Activated CD4-positive, alpha-beta memory T cell treated with anti-CD3 and anti-CD28 coated beads, Interleukin-2, amount 10 ng/mL, durations not matched to agents 7 days and 5 days (primary cell): ENCODE measurements around the gene EPN3. TPM values are rescaled to one million over a fixed set of nuclear protein-coding genes. Genes with fewer than 3 reads are reported as not detected.

ENCODE experiments used
- CTCF ChIA-PET: fragments of 350-600 bp; sonication (Branson Sonifier 250); formaldehyde crosslinking; loops from one replicate; lab custom pipeline; 2021; ENCODE audit warnings: antibody characterized with exemption, inconsistent platforms; lab: Charles Lee
- POLR2A ChIA-PET: fragments of 350-600 bp; sonication (Branson Sonifier 250); formaldehyde crosslinking; loops from one replicate; lab custom pipeline; 2021; ENCODE audit warnings: antibody characterized with exemption; lab: Charles Lee
- DNase-seq: peaks from one replicate; pipeline ENCODE4 v3.0.0-alpha.2; 2020
- H3K27ac Mint-ChIP-seq: one replicate; pipeline ENCODE4 v1.8.0; 2021; ENCODE audit warnings: mild to moderate bottlenecking, mixed read lengths
- H3K27me3 Mint-ChIP-seq: one replicate; pipeline ENCODE4 v1.8.0; 2021; ENCODE audit warnings: mixed read lengths
- H3K36me3 Mint-ChIP-seq: one replicate; pipeline ENCODE4 v1.8.0; 2021; ENCODE audit warnings: low read depth, mixed read lengths
- H3K4me1 Mint-ChIP-seq: one replicate; pipeline ENCODE4 v1.8.0; 2021; ENCODE audit warnings: mixed read lengths
- H3K4me3 Mint-ChIP-seq: one replicate; pipeline ENCODE4 v1.8.0; 2021; ENCODE audit warnings: mild to moderate bottlenecking, mixed read lengths
- H3K9me3 Mint-ChIP-seq: one replicate; pipeline ENCODE4 v1.8.0; 2021; ENCODE audit warnings: mixed read lengths
- total RNA-seq, 2 experiments: library from RNA; stranded (reverse); gene quantifications; one replicate each; pipeline ENCODE4 v1.2.3, GENCODE V29; 2021

Gene EPN3
- total RNA-seq, 2 experiments from 2014 or later, result not detected

DNA sequence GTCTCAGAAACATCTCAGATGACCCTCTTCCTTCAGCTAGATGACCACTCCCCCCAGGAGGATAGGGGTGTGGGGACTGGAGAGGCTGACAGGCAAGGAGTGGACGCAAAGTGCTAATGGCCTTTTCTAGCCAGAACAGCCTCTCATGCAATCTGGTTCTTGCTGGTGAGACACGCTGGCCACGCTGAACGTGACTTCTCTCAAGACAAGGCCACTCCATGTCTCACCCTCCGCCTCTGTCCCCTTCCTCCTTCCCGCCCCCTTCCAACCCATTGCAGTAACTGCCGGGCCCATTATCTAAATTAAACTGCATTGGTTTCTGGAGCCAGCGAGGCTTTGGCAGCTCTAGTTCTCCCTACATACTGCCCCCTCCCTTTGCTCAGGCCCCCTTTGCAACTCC, 37.5 kb downstream of the EPN3 start:
- no peak for DNase-seq
- ChIA-PET CTCF (interaction anchor here (0.5 kb wide), 1 partner anchor 210 kb away, joined by 3 read pairs; no protein-coding TSS in a partner anchor), POLR2A (no interaction called here)
- Mint-ChIP-seq H3K4me3 (no peak overlapping the region), H3K4me1 (peaks cover under 1% of the 10 kb centered on the region), H3K36me3 (no peaks in the 10 kb centered on the region), H3K27ac (no peak overlapping the region), H3K27me3 (peaks cover 27% of the 10 kb centered on the region), H3K9me3 (no peaks in the 10 kb centered on the region)

DNA sequence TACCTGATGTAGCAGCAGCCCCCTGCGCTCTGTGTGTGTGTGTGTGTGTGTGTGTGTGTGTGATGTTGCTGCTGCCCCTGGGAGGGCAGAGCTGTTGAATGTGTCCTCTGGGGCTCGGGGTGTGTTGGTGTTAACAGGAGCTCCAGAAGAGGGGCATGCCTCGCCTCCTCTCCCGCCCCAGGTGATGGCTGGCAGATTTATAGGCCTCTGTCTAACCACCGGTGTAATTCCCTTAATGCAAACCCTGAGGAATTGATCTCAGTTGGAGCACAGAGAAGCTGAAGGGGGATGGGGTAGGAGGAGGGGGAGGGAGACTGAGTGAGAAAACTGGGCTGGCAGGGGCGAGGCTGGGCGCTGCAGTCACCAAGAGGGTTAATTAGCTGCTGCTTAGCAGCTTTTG, 38.0 kb downstream of the EPN3 start:
- Mint-ChIP-seq H3K36me3 (no peaks in the 10 kb centered on the region), H3K4me1 (no peaks in the 10 kb centered on the region), H3K4me3 (no peak overlapping the region), H3K27me3 (peaks cover 23% of the 10 kb centered on the region), H3K9me3 (no peaks in the 10 kb centered on the region), H3K27ac (no peak overlapping the region)
- no peak for DNase-seq
- POLR2A ChIA-PET, result no interaction called here
- CTCF ChIA-PET, result interaction anchor here (0.5 kb wide), 1 partner anchor 209 kb away, joined by 3 read pairs; no protein-coding TSS in a partner anchor

DNA sequence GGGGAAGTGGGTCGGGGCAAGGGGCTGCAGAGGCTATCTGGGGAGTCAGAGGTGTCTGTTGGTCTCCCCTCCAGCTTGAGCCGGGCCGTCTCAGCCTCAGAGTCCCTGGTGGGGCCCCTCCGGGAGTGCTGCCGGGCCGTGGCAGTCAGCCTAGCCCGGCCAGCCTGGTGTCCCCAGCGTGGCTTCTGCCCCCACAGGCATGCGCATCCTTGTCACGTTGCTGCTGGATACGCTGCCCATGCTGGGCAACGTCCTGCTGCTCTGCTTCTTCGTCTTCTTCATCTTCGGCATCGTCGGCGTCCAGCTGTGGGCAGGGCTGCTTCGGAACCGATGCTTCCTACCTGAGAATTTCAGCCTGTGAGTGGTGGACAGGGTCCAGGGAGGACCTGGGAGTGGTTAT, 39.1 kb downstream of the EPN3 start:
- Mint-ChIP-seq H3K27ac (no peak overlapping the region), H3K36me3 (no peaks in the 10 kb centered on the region), H3K4me1 (no peaks in the 10 kb centered on the region), H3K4me3 (no peak overlapping the region), H3K9me3 (no peaks in the 10 kb centered on the region), H3K27me3 (peaks cover 15% of the 10 kb centered on the region)
- CTCF ChIA-PET, result no interaction called here
- DNase-seq, result no peak
- POLR2A ChIA-PET, result no interaction called here

DNA sequence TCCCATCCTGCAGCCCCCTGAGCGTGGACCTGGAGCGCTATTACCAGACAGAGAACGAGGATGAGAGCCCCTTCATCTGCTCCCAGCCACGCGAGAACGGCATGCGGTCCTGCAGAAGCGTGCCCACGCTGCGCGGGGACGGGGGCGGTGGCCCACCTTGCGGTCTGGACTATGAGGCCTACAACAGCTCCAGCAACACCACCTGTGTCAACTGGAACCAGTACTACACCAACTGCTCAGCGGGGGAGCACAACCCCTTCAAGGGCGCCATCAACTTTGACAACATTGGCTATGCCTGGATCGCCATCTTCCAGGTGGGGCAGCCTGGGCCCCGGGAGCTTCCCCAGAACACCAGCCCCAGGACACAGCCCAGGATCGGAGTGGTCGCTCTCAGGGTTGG, 40.0 kb downstream of the EPN3 start:
- H3K9me3 Mint-ChIP-seq, result no peaks in the 10 kb centered on the region
- ChIA-PET POLR2A (no interaction called here), CTCF (no interaction called here)
- H3K4me1 Mint-ChIP-seq, result no peaks in the 10 kb centered on the region
- no peak overlapping the region for H3K4me3 Mint-ChIP-seq
- no peak for DNase-seq
- no peak overlapping the region for H3K27ac Mint-ChIP-seq
- peaks cover 12% of the 10 kb centered on the region for H3K27me3 Mint-ChIP-seq
- H3K36me3 Mint-ChIP-seq, result no peaks in the 10 kb centered on the region

DNA sequence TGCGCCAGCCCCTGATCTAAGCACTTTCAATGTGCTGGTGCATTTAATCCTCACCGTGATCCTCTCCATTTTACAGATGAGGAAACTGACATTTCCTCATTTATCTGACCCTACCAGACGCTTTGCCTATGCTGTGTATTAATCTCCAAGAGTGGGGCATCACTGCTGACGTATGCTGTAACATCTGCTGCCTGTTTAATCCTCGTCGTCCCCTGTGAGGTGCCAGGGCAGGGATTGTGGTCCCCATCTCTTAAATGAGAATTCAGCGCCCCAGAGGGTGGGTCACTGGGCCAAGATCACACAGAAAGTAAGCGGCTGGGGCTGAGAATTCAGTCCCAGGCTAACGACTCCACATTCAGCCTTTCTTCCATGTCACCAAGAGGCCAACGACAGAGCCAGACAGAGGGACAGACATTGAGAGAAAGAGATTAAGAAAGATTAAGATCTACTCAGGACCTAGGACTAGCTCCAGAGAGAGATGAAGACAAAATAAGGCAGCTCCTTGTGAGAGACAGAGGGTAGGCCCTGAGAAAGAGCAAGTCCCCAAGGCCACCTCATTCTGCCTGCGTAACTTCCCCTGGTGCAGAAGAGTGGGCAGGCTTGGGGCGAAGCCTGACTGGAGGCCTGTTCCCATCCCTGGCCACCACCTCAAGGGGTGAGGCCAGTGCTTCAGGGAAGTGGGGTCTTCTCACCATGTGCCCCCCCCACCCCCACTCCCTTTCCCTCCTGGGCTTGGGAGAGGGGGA, 41.5 kb downstream of the EPN3 start:
- CTCF ChIA-PET, result interaction anchor here (0.6 to 0.8 kb wide), 2 partner anchors 52 to 70 kb away, joined by 3 read pairs; no protein-coding TSS in a partner anchor
- Mint-ChIP-seq H3K36me3 (no peaks in the 10 kb centered on the region), H3K27ac (no peak overlapping the region), H3K9me3 (no peaks in the 10 kb centered on the region), H3K4me1 (no peaks in the 10 kb centered on the region), H3K27me3 (peaks cover 11% of the 10 kb centered on the region), H3K4me3 (no peak overlapping the region)
- no peak for DNase-seq
- POLR2A ChIA-PET, result no interaction called here

DNA sequence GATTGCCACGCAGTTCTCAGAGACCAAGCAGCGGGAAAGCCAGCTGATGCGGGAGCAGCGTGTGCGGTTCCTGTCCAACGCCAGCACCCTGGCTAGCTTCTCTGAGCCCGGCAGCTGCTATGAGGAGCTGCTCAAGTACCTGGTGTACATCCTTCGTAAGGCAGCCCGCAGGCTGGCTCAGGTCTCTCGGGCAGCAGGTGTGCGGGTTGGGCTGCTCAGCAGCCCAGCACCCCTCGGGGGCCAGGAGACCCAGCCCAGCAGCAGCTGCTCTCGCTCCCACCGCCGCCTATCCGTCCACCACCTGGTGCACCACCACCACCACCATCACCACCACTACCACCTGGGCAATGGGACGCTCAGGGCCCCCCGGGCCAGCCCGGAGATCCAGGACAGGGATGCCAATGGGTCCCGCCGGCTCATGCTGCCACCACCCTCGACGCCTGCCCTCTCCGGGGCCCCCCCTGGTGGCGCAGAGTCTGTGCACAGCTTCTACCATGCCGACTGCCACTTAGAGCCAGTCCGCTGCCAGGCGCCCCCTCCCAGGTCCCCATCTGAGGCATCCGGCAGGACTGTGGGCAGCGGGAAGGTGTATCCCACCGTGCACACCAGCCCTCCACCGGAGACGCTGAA, 43.2 kb downstream of the EPN3 start:
- H3K27ac Mint-ChIP-seq, result no peak overlapping the region
- no peaks in the 10 kb centered on the region for H3K9me3 Mint-ChIP-seq
- no peaks in the 10 kb centered on the region for H3K36me3 Mint-ChIP-seq
- H3K27me3 Mint-ChIP-seq, result peaks cover 11% of the 10 kb centered on the region
- H3K4me1 Mint-ChIP-seq, result no peaks in the 10 kb centered on the region
- POLR2A ChIA-PET, result no interaction called here
- H3K4me3 Mint-ChIP-seq, result no peak overlapping the region
- DNase-seq, result no peak
- CTCF ChIA-PET, result interaction anchor here (1.2 kb wide), 2 partner anchors 29 to 64 kb away, joined by 3 read pairs; no protein-coding TSS in a partner anchor

DNA sequence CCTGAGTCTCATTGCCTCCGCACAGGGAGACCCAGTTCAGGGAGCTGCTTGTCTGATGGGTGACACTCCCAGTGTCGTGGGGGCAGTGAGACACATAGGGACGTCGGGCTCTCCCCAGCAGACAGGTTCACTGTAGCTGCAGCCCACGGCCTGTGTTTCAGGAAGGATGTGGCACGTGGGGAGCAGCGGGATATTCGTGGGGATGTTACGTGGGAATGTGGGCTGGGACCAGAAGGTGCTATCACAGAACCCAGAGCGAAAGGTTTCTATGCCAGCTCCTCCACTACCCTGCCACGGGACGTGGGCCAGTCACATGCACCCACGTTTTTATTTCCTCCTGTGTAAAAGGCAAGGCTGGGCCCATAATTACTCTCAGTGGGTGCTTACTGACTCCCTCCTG, 44.3 kb downstream of the EPN3 start:
- no peak overlapping the region for H3K27ac Mint-ChIP-seq
- no peaks in the 10 kb centered on the region for H3K4me1 Mint-ChIP-seq
- H3K36me3 Mint-ChIP-seq, result no peaks in the 10 kb centered on the region
- POLR2A ChIA-PET, result no interaction called here
- no peak for DNase-seq
- H3K27me3 Mint-ChIP-seq, result peaks cover 12% of the 10 kb centered on the region
- H3K9me3 Mint-ChIP-seq, result no peaks in the 10 kb centered on the region
- CTCF ChIA-PET, result no interaction called here
- H3K4me3 Mint-ChIP-seq, result no peak overlapping the region

DNA sequence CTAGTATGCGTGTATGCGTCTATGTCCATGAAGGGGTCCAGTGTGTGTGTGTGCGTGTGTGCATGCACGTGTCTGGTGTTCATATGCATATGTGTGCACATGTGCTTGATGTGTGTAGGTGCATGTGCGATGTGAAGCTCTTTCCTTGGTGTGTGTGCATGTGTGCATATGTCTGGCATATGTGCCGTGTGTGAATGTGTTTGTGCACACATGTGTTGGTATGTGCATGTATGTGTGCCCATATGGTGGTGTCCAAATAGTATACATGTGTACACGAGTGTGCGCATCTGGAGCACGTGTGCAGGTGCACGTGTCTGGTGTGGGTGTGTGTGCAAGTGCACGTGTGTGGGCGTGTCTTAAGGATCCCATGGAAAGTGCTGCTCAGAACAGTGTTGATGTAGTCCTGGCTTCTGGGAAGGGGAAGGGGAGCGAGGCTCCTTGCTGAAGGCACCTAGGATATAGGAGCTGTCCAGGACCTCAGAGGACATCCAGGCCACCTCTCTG, 45.0 kb downstream of the EPN3 start:
- Mint-ChIP-seq H3K4me1 (no peaks in the 10 kb centered on the region), H3K4me3 (no peak overlapping the region), H3K36me3 (no peaks in the 10 kb centered on the region), H3K27ac (no peak overlapping the region), H3K9me3 (no peaks in the 10 kb centered on the region), H3K27me3 (peaks cover 17% of the 10 kb centered on the region)
- ChIA-PET CTCF (no interaction called here), POLR2A (no interaction called here)
- no peak for DNase-seq

DNA sequence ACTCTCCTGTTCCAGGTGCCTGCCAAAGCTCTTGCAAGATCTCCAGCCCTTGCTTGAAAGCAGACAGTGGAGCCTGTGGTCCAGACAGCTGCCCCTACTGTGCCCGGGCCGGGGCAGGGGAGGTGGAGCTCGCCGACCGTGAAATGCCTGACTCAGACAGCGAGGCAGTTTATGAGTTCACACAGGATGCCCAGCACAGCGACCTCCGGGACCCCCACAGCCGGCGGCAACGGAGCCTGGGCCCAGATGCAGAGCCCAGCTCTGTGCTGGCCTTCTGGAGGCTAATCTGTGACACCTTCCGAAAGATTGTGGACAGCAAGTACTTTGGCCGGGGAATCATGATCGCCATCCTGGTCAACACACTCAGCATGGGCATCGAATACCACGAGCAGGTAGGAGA, 45.6 kb downstream of the EPN3 start:
- CTCF ChIA-PET, result no interaction called here
- Mint-ChIP-seq H3K27me3 (peaks cover 21% of the 10 kb centered on the region), H3K4me1 (no peaks in the 10 kb centered on the region), H3K9me3 (no peaks in the 10 kb centered on the region), H3K27ac (no peak overlapping the region), H3K36me3 (no peaks in the 10 kb centered on the region), H3K4me3 (no peak overlapping the region)
- DNase-seq, result no peak
- POLR2A ChIA-PET, result no interaction called here

DNA sequence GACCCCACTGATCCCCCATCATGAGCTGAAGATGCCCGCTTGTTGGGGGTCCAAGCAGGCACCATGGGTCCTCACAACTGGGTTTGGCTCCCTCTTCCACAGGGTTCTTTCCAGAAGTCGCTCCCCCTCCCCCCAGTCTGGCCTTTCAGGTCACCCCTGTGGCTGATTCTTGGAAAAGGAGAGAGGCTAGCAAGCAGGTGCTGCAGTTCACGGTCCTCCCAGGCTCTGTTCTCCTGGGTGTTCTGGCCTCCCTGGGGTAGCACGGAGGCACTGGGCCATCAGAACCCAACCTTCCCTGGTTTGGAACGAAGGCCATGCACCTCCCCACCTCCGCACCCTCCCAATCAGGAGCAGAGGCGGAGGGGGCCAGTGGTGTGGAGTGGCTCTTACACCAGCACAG, 46.9 kb downstream of the EPN3 start:
- DNase-seq, result no peak
- Mint-ChIP-seq H3K36me3 (no peaks in the 10 kb centered on the region), H3K4me1 (no peaks in the 10 kb centered on the region), H3K27ac (no peak overlapping the region), H3K4me3 (no peak overlapping the region), H3K9me3 (no peaks in the 10 kb centered on the region), H3K27me3 (peaks cover 27% of the 10 kb centered on the region)
- ChIA-PET POLR2A (no interaction called here), CTCF (no interaction called here)

DNA sequence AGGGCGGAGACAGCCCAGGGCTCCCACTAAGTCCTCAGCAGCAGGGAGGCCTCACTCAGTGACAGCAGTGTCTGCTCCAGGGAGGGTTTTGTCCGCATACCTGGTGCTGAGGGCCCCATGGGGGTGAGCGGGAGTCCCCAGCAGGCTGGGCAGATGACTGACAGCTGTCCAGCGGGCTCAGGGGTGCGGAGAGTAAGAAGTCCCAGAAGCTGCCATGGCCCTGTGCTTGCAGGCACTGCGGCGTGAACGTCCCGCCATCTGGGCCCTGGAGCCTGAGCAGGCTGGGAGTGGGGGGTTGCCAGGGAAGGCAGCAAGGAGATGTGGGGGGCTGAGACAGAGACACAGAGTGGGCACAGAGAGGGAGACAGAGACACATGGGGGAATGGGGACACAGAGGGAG, 48.1 kb downstream of the EPN3 start:
- Mint-ChIP-seq H3K36me3 (no peaks in the 10 kb centered on the region), H3K9me3 (no peaks in the 10 kb centered on the region), H3K4me3 (no peak overlapping the region), H3K4me1 (no peaks in the 10 kb centered on the region), H3K27me3 (peaks cover 27% of the 10 kb centered on the region), H3K27ac (no peak overlapping the region)
- DNase-seq, result no peak
- ChIA-PET POLR2A (no interaction called here), CTCF (no interaction called here)

DNA sequence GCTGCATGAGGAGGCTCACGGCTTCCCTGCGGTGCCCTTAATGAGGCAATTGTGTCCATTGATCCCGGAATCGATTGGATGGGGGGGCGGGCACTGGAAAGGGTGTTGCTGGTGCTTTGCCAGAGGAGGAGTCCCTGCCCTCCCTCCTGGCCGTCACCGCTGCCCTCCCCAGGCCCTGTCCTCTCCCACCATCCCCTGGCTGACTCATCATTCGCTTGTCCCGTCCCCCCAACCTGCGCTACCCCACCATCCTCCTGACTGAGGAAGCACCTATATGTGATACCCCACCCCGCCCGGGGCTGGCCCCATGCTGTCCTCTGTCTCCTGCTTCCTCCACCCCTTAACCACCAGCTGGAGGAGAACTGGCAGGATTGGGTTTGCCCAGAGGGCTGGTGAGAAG, 48.8 kb downstream of the EPN3 start:
- peaks cover 27% of the 10 kb centered on the region for H3K27me3 Mint-ChIP-seq

DNA sequence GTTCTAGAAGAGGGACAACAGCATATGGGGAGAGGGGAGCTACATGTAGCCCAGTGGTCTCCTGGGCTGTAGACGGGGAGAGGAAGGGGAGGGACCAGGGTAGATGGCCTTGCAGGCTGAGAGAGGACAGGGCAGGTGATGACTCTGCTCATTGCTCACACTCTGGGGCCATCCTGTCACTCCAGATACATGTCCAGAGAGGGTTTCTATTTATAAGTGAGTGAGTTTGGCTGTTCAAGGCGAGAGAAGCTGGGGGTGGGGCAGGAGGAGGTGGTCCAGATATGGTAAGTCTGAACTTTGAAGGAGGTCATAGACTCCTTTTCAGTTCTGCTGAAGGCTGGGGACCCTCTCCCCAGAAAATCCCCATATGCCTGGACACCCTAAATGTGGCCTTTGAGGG, 50.2 kb downstream of the EPN3 start:
- CTCF ChIA-PET, result no interaction called here
- H3K27me3 Mint-ChIP-seq, result peaks cover 22% of the 10 kb centered on the region
- POLR2A ChIA-PET, result no interaction called here
- H3K9me3 Mint-ChIP-seq, result no peaks in the 10 kb centered on the region
- DNase-seq, result no peak
- H3K27ac Mint-ChIP-seq, result no peak overlapping the region
- no peak overlapping the region for H3K4me3 Mint-ChIP-seq
- no peaks in the 10 kb centered on the region for H3K4me1 Mint-ChIP-seq
- no peaks in the 10 kb centered on the region for H3K36me3 Mint-ChIP-seq

More for the DNA sequence above, 48.8 kb downstream of the EPN3 start:
- no peaks in the 10 kb centered on the region for H3K36me3 Mint-ChIP-seq
- no peaks in the 10 kb centered on the region for H3K4me1 Mint-ChIP-seq
- no peak overlapping the region for H3K4me3 Mint-ChIP-seq
- no peak for DNase-seq
- POLR2A ChIA-PET, result no interaction called here
- H3K9me3 Mint-ChIP-seq, result no peaks in the 10 kb centered on the region
- CTCF ChIA-PET, result no interaction called here
- no peak overlapping the region for H3K27ac Mint-ChIP-seq
